Measurements from ENCODE around the gene MAPK4.
"Not testable (repeated sequence)": the region's sequence is repeated elsewhere in the genome, so short reads cannot be mapped to it uniquely, and the experiment has no call there.

MAPK4 gene

DNA sequence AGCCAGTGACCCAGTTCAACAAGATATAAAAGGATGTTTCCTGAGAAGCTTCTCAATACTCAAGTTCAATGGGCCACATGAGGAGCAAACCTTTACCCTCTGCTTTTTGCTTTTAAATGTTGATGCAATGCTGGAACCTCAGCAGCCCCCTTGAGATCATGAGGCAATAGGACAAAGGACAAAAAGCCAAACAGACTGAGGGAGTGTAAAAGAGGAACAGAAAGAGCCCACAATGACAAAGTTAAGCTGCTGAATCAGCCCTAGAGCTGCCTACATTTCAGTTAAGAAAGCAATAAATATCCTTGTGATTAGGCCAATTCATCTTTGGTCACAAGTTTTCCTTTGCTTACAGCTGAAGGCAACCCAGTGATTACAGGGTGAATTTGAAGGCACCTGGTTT lies 183.1 kb downstream of the MAPK4 start:
- peak; percentile 18 for FAIRE-seq
- no peak for DNase-seq (ENCODE audit: extremely low spot score, insufficient read length, low read depth)

DNA sequence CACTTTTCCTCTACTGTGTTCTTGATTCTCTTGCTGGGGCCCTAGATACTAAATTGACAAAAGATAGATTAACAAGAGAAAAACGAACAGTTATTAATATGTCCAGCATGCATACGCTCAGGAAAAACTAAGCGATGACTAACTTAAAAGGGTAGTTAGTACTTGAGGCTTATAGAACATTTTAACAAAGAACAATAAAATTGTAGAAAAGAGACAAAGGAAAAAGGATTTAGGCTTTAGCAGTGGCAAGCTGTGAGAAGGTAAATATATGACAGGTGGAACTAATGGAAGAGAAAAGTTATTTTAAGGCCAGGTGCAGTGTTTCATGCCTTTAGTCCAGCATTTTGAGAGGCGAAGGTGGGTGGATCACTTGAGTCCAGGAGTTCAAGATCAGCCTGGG lies 184.4 kb downstream of the MAPK4 start:
- no peak for DNase-seq (ENCODE audit: extremely low spot score, insufficient read length, low read depth)
- no peak for FAIRE-seq

DNA sequence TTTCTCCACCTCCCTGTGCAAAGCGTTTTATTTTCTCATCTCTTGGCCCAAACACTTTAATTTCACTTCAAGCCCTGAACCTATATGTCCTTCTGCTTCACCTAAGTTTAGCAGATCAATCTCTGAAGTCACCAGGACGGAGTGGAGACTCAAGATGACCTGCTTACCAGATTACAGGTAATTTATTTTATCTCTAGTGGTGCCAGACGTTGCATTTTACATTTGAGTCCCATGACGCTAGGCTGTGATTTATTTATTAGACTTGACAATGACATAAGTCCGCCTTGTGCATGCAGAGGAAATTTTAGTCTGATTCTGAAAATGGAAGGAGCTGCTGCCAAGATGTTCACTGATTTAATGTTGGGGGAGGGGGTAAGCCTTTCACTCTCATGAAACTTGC lies 186.1 kb downstream of the MAPK4 start:
- FAIRE-seq = no peak
- no peak for DNase-seq (ENCODE audit: extremely low spot score, insufficient read length, low read depth)

DNA sequence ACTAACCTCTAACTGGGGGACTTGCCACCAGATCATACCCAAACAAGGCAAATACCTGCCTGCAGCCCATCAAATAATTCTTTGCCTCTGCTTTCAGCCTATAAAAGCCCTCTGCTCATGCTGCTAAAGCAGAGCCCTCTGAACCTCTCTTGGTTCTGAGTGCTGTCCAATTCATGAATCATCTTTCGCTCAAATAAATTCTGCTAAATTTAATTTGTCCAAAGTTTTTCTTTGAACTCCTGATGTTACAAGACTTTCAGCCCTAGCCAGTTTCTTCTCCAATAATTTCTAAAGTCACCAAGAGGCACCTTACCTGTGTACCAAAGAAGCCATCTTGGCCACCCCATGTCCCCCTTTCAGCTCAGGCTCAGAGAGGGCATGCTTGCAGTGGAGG lies 188.0 kb downstream of the MAPK4 start:
- FAIRE-seq = no peak
- DNase-seq (ENCODE audit: extremely low spot score, insufficient read length, low read depth) = no peak

DNA sequence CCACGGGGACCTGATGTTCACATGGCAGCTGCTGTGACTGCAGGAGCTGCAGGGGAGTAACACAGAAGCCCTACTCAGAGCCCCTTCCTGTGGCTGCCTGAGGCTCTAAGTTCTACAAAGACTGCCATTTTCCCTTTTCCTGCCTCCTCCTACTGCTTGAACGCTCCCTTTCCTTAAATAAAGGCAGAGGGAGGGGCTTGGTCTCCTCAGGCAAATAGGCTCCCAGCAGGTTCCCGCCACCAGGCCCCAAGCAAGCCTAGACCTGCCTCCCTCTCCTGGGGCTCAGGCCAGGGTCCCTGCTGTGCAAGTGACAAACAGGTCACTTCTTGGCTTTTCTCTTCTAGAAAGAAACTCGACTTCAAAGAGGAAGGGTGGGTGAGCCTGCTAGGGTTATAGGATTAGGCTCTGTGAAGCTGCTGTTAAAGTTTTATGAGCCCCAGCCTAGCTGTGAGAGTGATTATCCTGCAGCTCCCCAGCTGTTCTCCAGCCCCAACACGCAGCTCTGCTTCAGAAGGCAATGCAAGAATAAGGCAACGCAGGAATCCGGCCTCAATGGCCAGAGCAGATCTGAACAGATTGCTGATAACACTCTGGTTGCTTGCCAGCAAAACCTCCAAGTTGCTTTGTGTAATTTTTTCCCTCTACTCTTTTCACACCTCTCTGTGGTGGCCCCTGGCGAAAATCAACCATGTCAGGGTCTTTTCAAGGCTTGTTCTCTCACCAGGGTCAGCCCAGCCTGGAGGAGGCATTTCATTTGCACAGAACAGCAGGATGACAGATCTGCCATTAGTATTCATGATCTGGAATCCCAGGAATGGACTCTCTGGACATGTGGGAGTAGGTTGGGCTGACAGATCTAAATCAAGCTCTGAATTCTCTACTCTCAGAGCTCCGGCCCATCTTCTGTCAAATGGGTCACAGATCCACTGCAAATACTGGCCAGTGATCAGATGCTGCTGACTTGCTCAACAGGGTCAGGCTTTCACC lies 188.6 kb downstream of the MAPK4 start:
- DNase-seq (ENCODE audit: extremely low spot score, insufficient read length, low read depth) = no peak
- FAIRE-seq = no peak

DNA sequence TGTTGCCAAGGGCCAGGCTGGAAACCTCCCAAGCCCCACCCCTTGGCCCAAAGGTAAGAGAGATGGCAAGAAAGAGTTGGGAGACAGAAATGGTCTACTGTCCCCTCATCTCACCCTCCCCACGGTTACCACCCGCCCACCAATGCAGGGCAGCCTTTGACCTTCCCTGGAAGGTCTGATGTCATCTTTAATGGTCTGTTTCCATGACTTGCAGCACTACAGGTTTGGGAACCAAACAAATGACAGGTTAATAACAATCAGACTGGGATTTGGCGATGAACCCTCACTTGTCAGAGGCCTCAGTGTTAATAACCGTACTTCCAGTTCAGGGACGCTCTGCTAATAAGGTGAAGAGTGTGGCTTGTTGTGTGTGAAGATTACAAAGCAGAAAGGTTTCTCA lies 189.5 kb downstream of the MAPK4 start:
- FAIRE-seq = no peak

DNA sequence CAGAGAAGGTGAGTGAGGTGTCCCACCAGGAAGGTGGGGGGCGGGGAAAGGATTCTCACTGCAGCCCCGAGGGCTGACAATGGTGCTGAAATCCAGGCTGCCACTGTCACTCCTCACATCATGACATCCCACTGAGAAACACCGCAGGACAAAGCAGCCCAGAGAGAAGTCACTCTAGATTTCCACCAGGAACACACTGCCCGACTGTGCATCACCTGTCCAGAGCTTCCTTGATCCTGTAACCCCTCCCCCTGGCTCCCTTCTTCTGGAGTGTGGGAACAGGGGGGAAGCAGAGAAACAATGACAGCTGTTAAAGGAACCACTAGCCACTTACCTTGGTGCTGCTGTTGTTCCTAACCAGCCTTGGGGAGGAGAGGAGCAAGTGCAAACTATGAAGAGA lies 190.1 kb downstream of the MAPK4 start:
- no peak for DNase-seq (ENCODE audit: extremely low spot score, insufficient read length, low read depth)
- no peak for FAIRE-seq

More for the DNA sequence above, 189.5 kb downstream of the MAPK4 start:
- no peak for DNase-seq (ENCODE audit: extremely low spot score, insufficient read length, low read depth)

DNA sequence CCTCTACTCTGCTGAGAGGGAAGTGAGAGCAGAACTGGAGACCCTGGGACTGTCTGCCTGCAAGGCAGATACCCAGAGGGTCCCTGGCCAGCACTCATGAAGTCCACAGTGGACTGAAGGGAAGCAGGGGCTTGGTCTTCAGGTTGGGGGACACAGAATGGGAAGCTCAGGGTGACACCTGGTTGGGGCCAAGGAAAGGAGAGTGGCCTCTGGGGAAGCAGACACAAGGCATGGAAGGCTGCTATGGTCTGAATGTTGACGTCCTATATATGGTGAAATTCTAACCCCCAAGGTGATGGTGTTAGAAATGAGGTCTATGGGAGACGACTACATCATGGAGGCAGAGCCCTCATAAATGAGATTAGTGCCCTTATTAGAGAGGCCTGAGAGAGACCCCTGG lies 190.7 kb downstream of the MAPK4 start:
- no peak for DNase-seq (ENCODE audit: extremely low spot score, insufficient read length, low read depth)
- FAIRE-seq = no peak

DNA sequence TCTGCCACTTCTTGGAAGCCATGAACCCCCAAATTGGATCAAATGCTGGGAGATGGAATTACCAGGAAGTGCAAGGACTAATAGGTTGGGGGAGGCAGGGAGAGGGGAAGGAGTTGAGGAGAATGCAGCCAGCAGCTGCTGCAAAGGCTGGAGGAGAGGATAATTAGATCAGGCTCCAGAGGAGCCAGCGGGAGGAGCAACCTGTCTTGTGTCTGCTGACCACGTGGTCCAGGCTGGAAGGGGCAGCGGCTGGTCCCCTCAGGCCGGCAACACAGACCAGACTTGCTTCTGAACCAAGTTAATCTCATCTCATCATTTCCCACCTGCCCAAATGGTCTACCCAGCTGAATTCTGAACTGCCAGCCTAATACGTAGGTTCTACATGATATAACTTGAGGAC lies 191.6 kb downstream of the MAPK4 start:
- FAIRE-seq (no peak), DNase-seq (ENCODE audit: extremely low spot score, insufficient read length, low read depth) (no peak)

DNA sequence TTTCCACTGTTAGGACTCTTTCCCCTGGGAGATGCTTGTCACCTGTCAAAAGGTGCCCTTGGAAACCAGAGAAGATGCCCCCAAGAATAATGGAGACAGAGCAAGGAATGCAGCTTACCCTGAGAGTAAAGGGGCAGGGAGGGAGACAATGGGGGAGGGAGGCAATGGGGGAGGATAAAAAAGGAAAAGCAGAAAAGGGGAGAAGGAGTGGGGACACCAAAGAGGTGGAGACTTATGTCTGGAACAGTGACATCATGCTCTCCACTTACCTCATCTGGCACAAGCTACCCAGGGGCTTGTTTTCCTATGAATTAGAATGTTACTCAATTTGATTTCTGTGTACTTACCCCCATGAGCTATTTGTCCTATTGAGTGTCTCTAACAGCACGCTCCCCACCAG lies 192.1 kb downstream of the MAPK4 start:
- no peak for DNase-seq (ENCODE audit: extremely low spot score, insufficient read length, low read depth)
- no peak for FAIRE-seq

DNA sequence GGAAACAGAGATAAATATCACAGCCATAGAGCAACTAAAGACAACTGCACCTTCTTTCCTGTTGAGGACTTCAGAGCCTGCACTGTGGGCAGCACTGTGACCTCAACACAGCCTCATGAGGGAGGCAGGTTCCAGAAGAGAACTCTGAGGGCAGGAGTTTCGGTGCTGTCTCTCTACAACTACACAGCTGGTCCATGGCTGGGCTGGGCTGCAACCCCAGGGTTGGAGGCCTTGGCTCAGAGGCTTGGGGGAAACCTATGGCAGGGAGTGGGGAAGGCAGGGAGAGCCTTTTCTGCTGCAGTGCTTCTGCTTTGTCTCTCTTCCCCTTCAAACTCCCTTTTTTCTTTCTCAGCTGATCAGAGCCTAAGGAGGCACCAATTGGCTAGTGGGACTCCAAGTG lies 193.4 kb downstream of the MAPK4 start:
- DNase-seq (ENCODE audit: extremely low spot score, insufficient read length, low read depth) (no peak), FAIRE-seq (no peak)

DNA sequence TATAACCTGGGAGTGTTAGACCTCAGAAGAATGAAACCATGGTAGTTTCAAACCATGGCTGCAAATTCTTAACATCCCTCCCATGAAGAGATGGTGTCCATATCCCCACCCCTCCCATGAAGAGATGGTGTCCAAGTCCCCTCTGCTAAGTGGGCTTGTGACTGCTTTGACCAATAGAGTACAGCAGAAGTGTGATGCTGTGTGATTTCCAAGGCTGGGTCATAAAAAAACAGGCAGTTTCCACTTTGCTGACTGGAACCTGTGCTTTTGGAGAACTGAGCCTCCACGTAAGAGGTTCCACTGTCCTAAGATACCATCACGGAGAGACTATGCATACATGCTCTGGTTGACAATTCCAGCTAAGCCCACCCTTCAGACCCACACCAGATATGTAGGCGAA lies 194.4 kb downstream of the MAPK4 start:
- no peak for FAIRE-seq
- no peak for DNase-seq (ENCODE audit: extremely low spot score, insufficient read length, low read depth)

DNA sequence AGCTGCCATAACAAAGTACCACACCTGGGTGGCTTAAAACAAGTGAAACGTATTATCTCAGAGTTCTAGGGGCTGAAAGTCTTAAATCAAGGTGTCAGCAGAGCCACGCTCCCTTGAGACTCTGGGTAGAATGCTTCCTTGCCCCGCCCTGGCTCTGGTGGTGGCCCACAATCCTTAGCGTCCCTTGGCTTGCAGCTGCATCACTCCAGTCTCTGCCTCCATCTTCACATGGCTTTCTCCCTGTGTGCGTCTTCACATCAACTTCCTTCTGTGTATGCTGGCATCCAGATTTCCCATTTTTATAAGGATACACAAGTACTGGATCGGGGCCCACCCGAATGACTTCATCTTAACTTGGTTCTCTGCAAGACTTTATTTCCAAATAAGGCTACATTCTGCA lies 197.5 kb downstream of the MAPK4 start:
- FAIRE-seq = no peak

DNA sequence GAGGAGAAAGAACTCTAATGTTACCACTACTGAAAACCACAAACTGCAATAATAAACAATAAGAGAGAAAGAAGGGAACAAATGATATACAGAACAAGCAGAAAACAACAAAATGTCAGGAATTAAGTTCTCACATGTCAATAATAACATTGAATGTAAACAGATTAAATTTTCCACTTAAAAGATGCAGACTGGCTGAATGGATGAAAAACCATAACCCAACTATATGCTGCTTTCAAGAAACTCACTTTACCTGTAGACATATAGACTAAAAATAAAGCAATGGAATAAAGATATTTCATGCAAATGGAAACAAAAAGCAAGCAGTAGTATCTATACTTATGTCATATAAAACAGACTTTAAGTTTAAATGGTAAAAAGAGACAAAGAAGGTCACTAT lies 209.6 kb downstream of the MAPK4 start:
- no peak for DNase-seq (ENCODE audit: extremely low spot score, insufficient read length, low read depth)
- FAIRE-seq = no peak

More for the DNA sequence above, 197.5 kb downstream of the MAPK4 start:
- no peak for DNase-seq (ENCODE audit: extremely low spot score, insufficient read length, low read depth)

DNA sequence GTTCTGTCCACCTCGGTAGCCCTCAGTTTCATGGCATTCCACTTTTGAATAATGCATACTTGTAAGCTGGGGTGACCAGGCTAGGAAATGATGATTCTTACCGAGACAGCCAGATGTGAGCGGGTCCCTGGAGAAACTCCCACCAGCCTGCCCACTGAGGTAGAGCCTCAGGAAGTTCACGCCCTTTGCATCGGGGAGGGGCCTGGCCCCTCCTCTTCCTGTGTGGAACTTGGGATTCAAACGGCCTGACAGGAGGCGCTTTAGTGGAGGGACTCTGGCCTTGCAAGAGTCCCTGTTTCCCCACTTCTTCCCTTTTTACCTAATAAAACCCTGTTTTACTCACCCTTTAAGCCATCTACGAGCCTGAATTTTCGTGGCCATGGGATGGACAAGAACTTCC lies 215.3 kb downstream of the MAPK4 start:
- DNase-seq (ENCODE audit: extremely low spot score, insufficient read length, low read depth) (no peak), FAIRE-seq (no peak)

DNA sequence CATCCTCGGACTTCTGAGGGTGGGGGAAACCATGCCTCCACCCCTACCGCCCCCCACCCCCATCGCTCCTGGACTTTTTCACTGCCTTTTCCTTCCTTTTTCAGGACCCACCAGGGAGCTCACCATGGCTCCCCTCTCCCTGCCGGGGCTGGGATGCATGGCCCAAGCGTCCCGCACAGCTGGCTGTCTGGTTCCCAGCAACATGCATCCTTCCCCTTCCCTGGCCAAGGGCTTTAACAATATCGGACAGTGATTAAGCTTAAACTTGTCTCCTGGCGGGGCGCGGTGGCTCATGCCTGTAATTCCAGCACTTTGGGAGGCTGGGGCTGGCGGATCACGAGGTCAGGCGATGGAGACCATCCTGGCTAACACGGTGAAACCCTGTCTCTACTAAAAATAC lies 215.8 kb downstream of the MAPK4 start:
- DNase-seq (ENCODE audit: extremely low spot score, insufficient read length, low read depth) (no peak), FAIRE-seq (no peak)

DNA sequence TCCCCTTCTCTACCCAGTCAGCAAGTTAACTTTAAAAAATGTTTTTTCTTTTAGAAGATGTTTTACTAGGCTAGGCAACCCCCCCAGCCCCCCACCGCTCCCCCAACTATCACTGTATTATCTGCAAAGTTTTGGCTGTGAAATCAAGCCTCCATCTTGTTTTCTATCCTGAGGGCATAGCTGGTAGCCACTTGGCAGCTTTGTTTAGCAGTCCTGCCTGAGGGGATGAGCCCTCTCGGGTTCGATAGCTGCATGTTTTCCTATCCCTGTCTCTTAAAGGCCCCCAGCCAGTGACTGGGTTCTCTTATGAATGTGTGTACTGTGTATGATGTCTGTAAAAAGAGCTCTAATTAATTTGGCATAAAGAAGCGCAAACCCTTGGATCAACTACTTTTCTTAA lies 216.5 kb downstream of the MAPK4 start:
- DNase-seq (ENCODE audit: extremely low spot score, insufficient read length, low read depth) (no peak), FAIRE-seq (no peak)

DNA sequence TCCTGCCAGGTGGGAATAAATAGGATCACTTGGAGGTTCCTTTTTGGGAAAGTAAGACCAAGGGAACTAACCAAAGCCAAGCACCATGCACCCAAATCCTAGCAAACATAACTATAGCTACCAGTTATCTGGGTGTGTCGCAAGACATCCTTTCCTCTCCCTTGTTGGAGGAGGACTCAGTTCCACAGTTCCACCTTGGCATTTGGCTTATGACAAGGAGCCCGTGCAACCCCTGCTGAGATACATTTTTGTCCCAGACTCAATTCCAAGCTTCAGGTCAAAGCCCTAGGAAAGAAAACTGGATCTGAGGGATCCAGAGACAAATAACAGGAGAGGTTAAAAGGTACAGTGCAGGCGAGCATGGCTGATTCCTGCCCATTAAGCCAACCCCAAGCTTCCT lies 219.1 kb downstream of the MAPK4 start:
- not testable (repeated sequence) for FAIRE-seq; DNase-seq (ENCODE audit: extremely low spot score, insufficient read length, low read depth)
